Glomerular endothelial cell (primary cell): ENCODE data around the gene NXT1. TPM values are rescaled to one million over a fixed set of nuclear protein-coding genes. Genes with fewer than 3 reads are reported as not detected.
"Not testable (repeated sequence)": the region's sequence is repeated elsewhere in the genome, so short reads cannot be mapped to it uniquely, and the experiment has no call there.

Experiments
- DNase-seq: peaks from one replicate; pipeline ENCODE4 v3.0.0-alpha.2; 2011; ENCODE audit warnings: low read depth, low spot score; ENCODE audit errors: extremely low read depth
- total RNA-seq: library from RNA; depleted of rRNA; stranded (reverse); fragments of >200 nt; gene quantifications from 2 replicates; pipeline ENCODE4 v1.2.3, GENCODE V29; 2015

The NXT1 gene
- total RNA-seq, 1 donor from 2014 or later: 45.6 TPM

GRCh38 chr20:23327617-23328333 lies 22.8 kb upstream of the NXT1 start:
- no peak for DNase-seq

- DNase-seq: no peak
Measured at GRCh38 chr20:23331450-23332350, 18.9 kb upstream of the NXT1 start.

GRCh38 chr20:23332467-23332866 lies 18.1 kb upstream of the NXT1 start:
- DNase-seq: no peak

GRCh38 chr20:23334111-23334510 lies 16.5 kb upstream of the NXT1 start:
- no peak for DNase-seq

GRCh38 chr20:23335521-23335920 lies 15.1 kb upstream of the NXT1 start:
- DNase-seq: no peak

- DNase-seq: no peak
Measured at GRCh38 chr20:23336476-23336875, 14.1 kb upstream of the NXT1 start.

- no peak for DNase-seq
Measured at GRCh38 chr20:23337312-23337711, 13.3 kb upstream of the NXT1 start.

- DNase-seq: no peak
Measured at GRCh38 chr20:23339986-23340385, 10.6 kb upstream of the NXT1 start.

GRCh38 chr20:23340524-23340923 lies 10.1 kb upstream of the NXT1 start:
- DNase-seq: no peak

- DNase-seq: no peak
Measured at GRCh38 chr20:23341073-23341472, 9.5 kb upstream of the NXT1 start.

GRCh38 chr20:23343590-23343989 lies 7.0 kb upstream of the NXT1 start:
- no peak for DNase-seq

GRCh38 chr20:23344336-23344735 lies 6.3 kb upstream of the NXT1 start:
- DNase-seq: no peak

GRCh38 chr20:23346002-23346401 lies 4.6 kb upstream of the NXT1 start:
- DNase-seq: no peak

GRCh38 chr20:23347791-23348190 lies 2.8 kb upstream of the NXT1 start:
- DNase-seq: no peak

- not testable (repeated sequence) for DNase-seq
Measured at GRCh38 chr20:23348510-23348909, 2.1 kb upstream of the NXT1 start.

GRCh38 chr20:23349338-23350195 lies 1.0 kb upstream of the NXT1 start:
- DNase-seq: no peak

GRCh38 chr20:23350904-23351838 lies 580 bp downstream of the NXT1 start:
- no peak for DNase-seq

GRCh38 chr20:23356203-23356602 lies 5.6 kb downstream of the NXT1 start:
- DNase-seq: no peak

GRCh38 chr20:23357767-23358562 lies 7.4 kb downstream of the NXT1 start:
- peak; percentile 93 for DNase-seq
